ENCODE measurements around the gene NRBP1.

NRBP1 gene

GRCh38 chr2:27400348-27401135, 27.9 kb upstream of the NRBP1 start:
- Histone ChIP-seq H3K9me3 (ENCODE audit: control insufficient read depth, low read length) (no peaks in the 10 kb centered on the region), H3K4me1 (ENCODE audit: control insufficient read depth, insufficient read depth, low read length, poor library complexity, severe bottlenecking) (no peaks in the 10 kb centered on the region)
- no CpG with 5 or more reads among the region's 2 CpGs for WGBS, 2 experiments (ENCODE audit: insufficient coverage in 2 of 2)

GRCh38 chr2:27407798-27408491, 20.5 kb upstream of the NRBP1 start:
- Histone ChIP-seq H3K4me1 (ENCODE audit: control insufficient read depth, insufficient read depth, low read length, poor library complexity, severe bottlenecking) (peaks cover 2% of the 10 kb centered on the region), H3K36me3 (ENCODE audit: control insufficient read depth, insufficient read depth, low read length) (peaks cover 28% of the 10 kb centered on the region), H3K9me3 (ENCODE audit: control insufficient read depth, low read length) (no peaks in the 10 kb centered on the region), H3K4me3 (ENCODE audit: extremely low read depth, insufficient read depth, low read length, poor library complexity, severe bottlenecking) (peak overlapping the region; percentile 87), H3K27ac (ENCODE audit: low read depth, low read length, severe bottlenecking) (no peak overlapping the region)
- WGBS, 2 experiments (ENCODE audit: insufficient coverage in 2 of 2): 9 to 21% methylated on average over 6 to 7 of the region's 16 CpGs

More at GRCh38 chr2:27400348-27401135, 27.9 kb upstream of the NRBP1 start:
- Histone ChIP-seq H3K36me3 (ENCODE audit: control insufficient read depth, insufficient read depth, low read length) (peaks cover 51% of the 10 kb centered on the region), H3K4me3 (ENCODE audit: extremely low read depth, insufficient read depth, low read length, poor library complexity, severe bottlenecking) (no peak overlapping the region), H3K27ac (ENCODE audit: low read depth, low read length, severe bottlenecking) (no peak overlapping the region)

- H3K4me3 ChIP-seq (ENCODE audit: extremely low read depth, insufficient read depth, low read length, poor library complexity, severe bottlenecking): peak overlapping the region; percentile 87
- peak overlapping the region; percentile 77 for H3K27ac ChIP-seq (ENCODE audit: low read depth, low read length, severe bottlenecking)
- no peaks in the 10 kb centered on the region for H3K9me3 ChIP-seq (ENCODE audit: control insufficient read depth, low read length)
- WGBS, 2 experiments (ENCODE audit: insufficient coverage in 2 of 2): 0 to 1% methylated on average over 24 of the region's 33 CpGs
- H3K4me1 ChIP-seq (ENCODE audit: control insufficient read depth, insufficient read depth, low read length, poor library complexity, severe bottlenecking): peaks cover 2% of the 10 kb centered on the region
- peaks cover 20% of the 10 kb centered on the region for H3K36me3 ChIP-seq (ENCODE audit: control insufficient read depth, insufficient read depth, low read length)
These were observed 19.7 kb upstream of the NRBP1 start for GRCh38 chr2:27408601-27409320.

- H3K36me3 ChIP-seq (ENCODE audit: control insufficient read depth, insufficient read depth, low read length): peaks cover 15% of the 10 kb centered on the region
- H3K4me3 ChIP-seq (ENCODE audit: extremely low read depth, insufficient read depth, low read length, poor library complexity, severe bottlenecking): peak within 1 kb of the TSS; percentile 87
- peak within 1 kb of the TSS; percentile 77 for H3K27ac ChIP-seq (ENCODE audit: low read depth, low read length, severe bottlenecking)
- no peaks in the 10 kb centered on the region for H3K9me3 ChIP-seq (ENCODE audit: control insufficient read depth, low read length)
- peaks cover 2% of the 10 kb centered on the region for H3K4me1 ChIP-seq (ENCODE audit: control insufficient read depth, insufficient read depth, low read length, poor library complexity, severe bottlenecking)
- 5% methylated on average over 49 to 78 of the region's 82 CpGs for WGBS, 2 experiments (ENCODE audit: insufficient coverage in 2 of 2)
These were observed 18.9 kb upstream of the NRBP1 start, which contains the start of gene PPM1G for GRCh38 chr2:27409321-27410073. Gene PPM1G, minus strand, starts transcription at chr2:27409591. Its CDS starts 169 bp downstream, at chr2:27409422.

- Histone ChIP-seq H3K9me3 (ENCODE audit: control insufficient read depth, low read length) (no peaks in the 10 kb centered on the region), H3K4me1 (ENCODE audit: control insufficient read depth, insufficient read depth, low read length, poor library complexity, severe bottlenecking) (peaks cover 2% of the 10 kb centered on the region), H3K36me3 (ENCODE audit: control insufficient read depth, insufficient read depth, low read length) (peaks cover 2% of the 10 kb centered on the region), H3K27ac (ENCODE audit: low read depth, low read length, severe bottlenecking) (no peak overlapping the region), H3K4me3 (ENCODE audit: extremely low read depth, insufficient read depth, low read length, poor library complexity, severe bottlenecking) (no peak overlapping the region)
- 77 to 94% methylated on average over 5 to 6 of the region's 9 CpGs for WGBS, 2 experiments (ENCODE audit: insufficient coverage in 2 of 2)
These were observed 15.8 kb upstream of the NRBP1 start for GRCh38 chr2:27412419-27413152.

GRCh38 chr2:27416151-27416550, 12.3 kb upstream of the NRBP1 start:
- 87 to 91% methylated on average over 5 to 6 of the region's 6 CpGs for WGBS, 2 experiments (ENCODE audit: insufficient coverage in 2 of 2)

GRCh38 chr2:27420996-27421395, 7.4 kb upstream of the NRBP1 start:
- no peak overlapping the region for H3K27ac ChIP-seq (ENCODE audit: low read depth, low read length, severe bottlenecking)
- no peak overlapping the region for H3K4me3 ChIP-seq (ENCODE audit: extremely low read depth, insufficient read depth, low read length, poor library complexity, severe bottlenecking)
- H3K4me1 ChIP-seq (ENCODE audit: control insufficient read depth, insufficient read depth, low read length, poor library complexity, severe bottlenecking): no peaks in the 10 kb centered on the region
- no peaks in the 10 kb centered on the region for H3K36me3 ChIP-seq (ENCODE audit: control insufficient read depth, insufficient read depth, low read length)
- H3K9me3 ChIP-seq (ENCODE audit: control insufficient read depth, low read length): no peaks in the 10 kb centered on the region

More at GRCh38 chr2:27416151-27416550, 12.3 kb upstream of the NRBP1 start:
- Histone ChIP-seq H3K9me3 (ENCODE audit: control insufficient read depth, low read length) (no peaks in the 10 kb centered on the region), H3K36me3 (ENCODE audit: control insufficient read depth, insufficient read depth, low read length) (no peaks in the 10 kb centered on the region), H3K4me3 (ENCODE audit: extremely low read depth, insufficient read depth, low read length, poor library complexity, severe bottlenecking) (no peak overlapping the region), H3K4me1 (ENCODE audit: control insufficient read depth, insufficient read depth, low read length, poor library complexity, severe bottlenecking) (no peaks in the 10 kb centered on the region), H3K27ac (ENCODE audit: low read depth, low read length, severe bottlenecking) (no peak overlapping the region)

- Histone ChIP-seq H3K4me3 (ENCODE audit: extremely low read depth, insufficient read depth, low read length, poor library complexity, severe bottlenecking) (no peak overlapping the region), H3K27ac (ENCODE audit: low read depth, low read length, severe bottlenecking) (no peak overlapping the region), H3K36me3 (ENCODE audit: control insufficient read depth, insufficient read depth, low read length) (no peaks in the 10 kb centered on the region), H3K4me1 (ENCODE audit: control insufficient read depth, insufficient read depth, low read length, poor library complexity, severe bottlenecking) (no peaks in the 10 kb centered on the region), H3K9me3 (ENCODE audit: control insufficient read depth, low read length) (no peaks in the 10 kb centered on the region)
- 100% methylated on average over 2 of the region's 4 CpGs; no CpG with 5 or more reads in 1 of the 2 experiments for WGBS, 2 experiments (ENCODE audit: insufficient coverage in 2 of 2)
These were observed 6.7 kb upstream of the NRBP1 start for GRCh38 chr2:27421660-27422250.

GRCh38 chr2:27422958-27423357, 5.5 kb upstream of the NRBP1 start:
- WGBS, 2 experiments (ENCODE audit: insufficient coverage in 2 of 2): 100% methylated on average over 2 of the region's 3 CpGs
- H3K4me1 ChIP-seq (ENCODE audit: control insufficient read depth, insufficient read depth, low read length, poor library complexity, severe bottlenecking): peaks cover 3% of the 10 kb centered on the region
- H3K27ac ChIP-seq (ENCODE audit: low read depth, low read length, severe bottlenecking): no peak overlapping the region
- H3K9me3 ChIP-seq (ENCODE audit: control insufficient read depth, low read length): no peaks in the 10 kb centered on the region
- no peak overlapping the region for H3K4me3 ChIP-seq (ENCODE audit: extremely low read depth, insufficient read depth, low read length, poor library complexity, severe bottlenecking)
- no peaks in the 10 kb centered on the region for H3K36me3 ChIP-seq (ENCODE audit: control insufficient read depth, insufficient read depth, low read length)
